Fibroblast of the aortic adventitia (primary cell): ENCODE data around the gene NR1H4. TPM values are rescaled to one million over a fixed set of nuclear protein-coding genes. Genes with fewer than 3 reads are reported as not detected.
"Not testable (repeated sequence)": the region's sequence is repeated elsewhere in the genome, so short reads cannot be mapped to it uniquely, and the experiment has no call there.

Source experiments
- DNase-seq: peaks from one replicate; pipeline ENCODE4 v3.0.0-alpha.2; 2010; ENCODE audit warnings: low read depth
- H3K4me3 ChIP-seq: 2 replicates; pipeline ENCODE4 v1.5.1; 2011; ENCODE audit warnings: low read depth, mild to moderate bottlenecking, control low read depth, low read length, moderate library complexity
- total RNA-seq: library from RNA; depleted of rRNA; stranded (reverse); fragments of >200 nt; gene quantifications from 2 replicates; pipeline ENCODE4 v1.2.3, GENCODE V29; 2012; ENCODE audit warnings: low replicate concordance
- TF ChIP-seq, protein P1 (sequence below): IDR thresholded peaks from 2 replicates; pipeline ENCODE4 v1.5.1; 2011; ENCODE audit warnings: mild to moderate bottlenecking, low read length, control low read depth, inconsistent platforms; ENCODE audit not compliant: insufficient read depth

NR1H4 gene
- total RNA-seq, 1 donor = not detected

DNA sequence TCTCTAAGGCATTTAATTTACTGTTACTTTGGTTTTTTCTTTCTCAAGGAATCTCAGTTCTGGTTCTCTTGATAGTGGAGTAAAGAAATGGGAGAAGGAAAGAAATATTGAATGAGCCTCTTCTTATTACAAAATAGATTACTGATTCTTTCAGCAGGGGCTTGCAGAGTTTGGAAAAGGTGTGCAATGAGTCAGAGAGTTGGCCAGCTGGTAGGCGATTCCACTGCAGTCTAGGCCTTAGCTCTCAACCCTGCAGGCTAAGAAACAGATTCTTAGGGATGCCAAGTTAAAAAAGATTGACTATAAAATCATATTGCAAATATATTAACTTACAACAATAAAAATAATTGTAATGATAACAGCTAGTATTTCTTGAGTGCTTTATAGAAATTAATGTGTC is 25.8 kb downstream of the NR1H4 start:
- TF ChIP-seq, protein P1, sequence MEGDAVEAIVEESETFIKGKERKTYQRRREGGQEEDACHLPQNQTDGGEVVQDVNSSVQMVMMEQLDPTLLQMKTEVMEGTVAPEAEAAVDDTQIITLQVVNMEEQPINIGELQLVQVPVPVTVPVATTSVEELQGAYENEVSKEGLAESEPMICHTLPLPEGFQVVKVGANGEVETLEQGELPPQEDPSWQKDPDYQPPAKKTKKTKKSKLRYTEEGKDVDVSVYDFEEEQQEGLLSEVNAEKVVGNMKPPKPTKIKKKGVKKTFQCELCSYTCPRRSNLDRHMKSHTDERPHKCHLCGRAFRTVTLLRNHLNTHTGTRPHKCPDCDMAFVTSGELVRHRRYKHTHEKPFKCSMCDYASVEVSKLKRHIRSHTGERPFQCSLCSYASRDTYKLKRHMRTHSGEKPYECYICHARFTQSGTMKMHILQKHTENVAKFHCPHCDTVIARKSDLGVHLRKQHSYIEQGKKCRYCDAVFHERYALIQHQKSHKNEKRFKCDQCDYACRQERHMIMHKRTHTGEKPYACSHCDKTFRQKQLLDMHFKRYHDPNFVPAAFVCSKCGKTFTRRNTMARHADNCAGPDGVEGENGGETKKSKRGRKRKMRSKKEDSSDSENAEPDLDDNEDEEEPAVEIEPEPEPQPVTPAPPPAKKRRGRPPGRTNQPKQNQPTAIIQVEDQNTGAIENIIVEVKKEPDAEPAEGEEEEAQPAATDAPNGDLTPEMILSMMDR = no peak
- no peak for DNase-seq
- H3K4me3 ChIP-seq = no peak overlapping the region

DNA sequence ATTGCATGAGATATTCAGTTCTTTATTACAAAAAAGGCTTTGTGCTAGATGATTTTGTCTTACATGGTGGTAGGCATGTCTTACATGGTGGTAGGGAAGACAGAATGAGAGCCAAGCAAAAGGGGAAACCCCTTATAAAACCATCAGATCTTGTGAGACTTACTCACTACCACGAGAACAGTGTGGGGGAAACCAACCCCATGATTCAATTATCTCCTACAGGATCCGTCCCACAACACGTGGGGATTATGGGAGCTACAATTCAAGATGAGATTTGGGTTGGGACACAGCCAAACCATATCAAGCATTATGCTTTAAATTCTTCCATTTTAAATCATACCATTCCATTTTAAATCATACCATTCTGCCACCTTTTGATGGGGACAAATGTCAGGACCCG is 29.1 kb downstream of the NR1H4 start:
- not testable (repeated sequence) for DNase-seq, H3K4me3 ChIP-seq

DNA sequence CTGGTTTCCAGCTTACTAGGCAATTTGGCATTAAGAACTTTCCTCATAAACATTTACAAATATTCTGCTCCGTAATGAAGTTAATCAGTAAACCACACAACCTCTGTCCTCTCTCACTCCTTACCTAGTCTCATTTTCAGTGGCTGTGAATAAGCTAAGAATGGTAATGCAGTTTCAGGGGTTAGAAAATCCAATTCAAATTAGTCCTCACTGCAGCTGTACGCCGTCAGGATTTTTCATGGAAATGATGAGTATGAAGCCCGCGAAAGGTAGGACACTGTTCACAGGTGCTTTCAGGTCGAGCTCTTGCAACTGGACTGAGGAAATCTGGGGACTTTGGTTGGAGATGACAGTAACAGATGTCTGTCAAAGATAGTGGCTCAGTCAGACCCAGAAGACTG is 29.6 kb downstream of the NR1H4 start:
- no peak for DNase-seq
- TF ChIP-seq, protein P1 = no peak
- H3K4me3 ChIP-seq = no peak overlapping the region

DNA sequence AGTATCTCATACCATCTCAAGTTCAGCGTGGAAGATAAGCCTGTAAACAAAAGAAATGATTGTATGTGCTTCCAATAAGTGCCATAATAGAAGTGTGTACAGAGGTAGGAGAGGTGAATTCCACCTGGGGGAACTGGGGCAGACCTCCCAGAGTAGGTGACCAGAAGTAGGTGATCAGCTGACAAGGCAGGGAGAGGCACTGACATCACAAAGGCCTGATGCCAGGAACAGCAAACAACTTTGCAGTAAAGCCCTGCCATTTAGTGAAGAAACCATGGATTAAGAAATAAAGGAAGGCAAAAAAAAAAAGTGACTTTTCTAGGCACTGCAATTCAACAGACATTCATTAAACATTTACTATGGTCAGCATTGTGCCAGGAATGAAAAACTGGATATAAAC is 31.1 kb downstream of the NR1H4 start:
- no peak overlapping the region for H3K4me3 ChIP-seq
- TF ChIP-seq, protein P1 = no peak
- no peak for DNase-seq

DNA sequence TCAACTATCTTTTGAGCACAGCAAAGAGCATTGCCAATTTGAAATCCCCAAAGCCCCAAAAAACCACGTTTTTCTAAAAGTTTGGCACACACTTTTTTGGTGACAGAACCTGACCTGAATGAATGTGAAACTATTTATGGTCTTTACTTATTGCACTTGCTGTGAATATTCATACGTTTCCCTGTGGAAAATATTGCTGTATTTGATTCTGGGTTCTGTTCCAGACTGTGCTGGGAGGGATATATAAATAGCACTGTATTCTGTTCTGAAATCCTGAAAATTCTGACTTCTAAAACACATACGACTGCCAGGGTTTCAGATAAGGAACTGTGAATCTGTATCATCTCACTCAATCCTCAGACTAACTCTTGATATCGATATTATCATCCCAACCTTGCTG is 35.1 kb downstream of the NR1H4 start:
- no peak for DNase-seq

DNA sequence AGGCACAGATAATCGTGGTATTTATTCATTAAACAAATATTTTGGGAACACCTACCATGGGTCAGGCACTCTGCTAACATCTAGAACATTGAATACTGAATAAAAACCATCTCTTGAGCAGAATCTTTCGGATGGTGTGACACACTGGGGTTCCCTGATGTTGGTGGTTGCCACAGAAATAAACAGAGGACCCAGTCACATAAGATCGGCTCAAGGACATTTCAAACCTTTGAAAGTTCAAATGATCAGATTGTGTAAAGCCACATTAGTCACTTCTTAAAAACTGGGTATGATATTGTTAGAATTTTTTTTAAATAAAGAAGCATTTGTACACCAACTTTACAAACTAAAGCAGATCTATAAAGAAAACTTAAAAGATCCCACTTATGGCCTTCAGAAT is 39.0 kb downstream of the NR1H4 start:
- TF ChIP-seq, protein P1 = no peak
- no peak for DNase-seq
- no peak overlapping the region for H3K4me3 ChIP-seq

More for the DNA sequence above, 35.1 kb downstream of the NR1H4 start:
- no peak overlapping the region for H3K4me3 ChIP-seq
- TF ChIP-seq, protein P1 = no peak

DNA sequence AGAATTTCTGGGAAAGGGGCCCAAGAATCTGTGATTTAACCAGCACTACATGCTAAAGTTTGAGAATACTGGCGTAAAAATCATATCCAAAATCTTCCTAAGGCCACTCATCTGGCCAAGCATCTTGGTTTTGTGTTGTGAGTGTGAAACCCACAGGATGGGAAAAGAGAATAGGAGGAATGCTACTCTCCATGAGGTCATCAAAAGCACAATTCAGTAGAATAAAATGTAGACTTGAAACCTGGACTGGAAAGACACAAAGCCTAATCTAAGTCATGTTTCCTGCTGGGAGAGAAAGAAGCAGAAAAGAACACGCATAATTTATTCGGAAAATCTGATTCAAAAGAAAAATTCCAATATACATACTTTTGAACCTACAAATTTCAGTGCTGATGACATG is 42.3 kb downstream of the NR1H4 start:
- DNase-seq = no peak

More for the DNA sequence above, 42.3 kb downstream of the NR1H4 start:
- no peak overlapping the region for H3K4me3 ChIP-seq
- TF ChIP-seq, protein P1 = no peak
